Activated T-cell treated with anti-CD3 and anti-CD28 coated beads, Interleukin-2, amount 50 U/mL, for 72 hours (primary cell): ENCODE data around the gene DNAJC5. TPM values are rescaled to one million over a fixed set of nuclear protein-coding genes. Genes with fewer than 3 reads are reported as not detected.
A peak's percentile ranks its signal among the peaks of the same experiment; 100 is the strongest.
"Not testable (repeated sequence)": the region's sequence is repeated elsewhere in the genome, so short reads cannot be mapped to it uniquely, and the experiment has no call there.

Source experiments
- ATAC-seq, 2 donors: fragments of 150-1000 bp; cut with Tn5 transposase; replicated peaks in 1 of 2; 2 replicates each; pipeline ENCODE4 v1.10.0; 2021; ENCODE audit warnings: moderate library complexity in 2 of 2, mild to moderate bottlenecking in 1 of 2
- DNase-seq, 2 donors: peaks; one replicate each; pipeline ENCODE4 v3.0.0; 2021 to 2022; ENCODE audit warnings: mixed read lengths in 1 of 2
- H3K27ac Mint-ChIP-seq: one replicate; pipeline ENCODE4 v1.8.0; 2022; ENCODE audit warnings: mild to moderate bottlenecking, moderate library complexity, mixed read lengths
- H3K27me3 Mint-ChIP-seq: one replicate; pipeline ENCODE4 v1.8.0; 2022; ENCODE audit warnings: low read depth, mixed read lengths
- H3K36me3 Mint-ChIP-seq, 2 donors: one replicate each; pipeline ENCODE4 v1.8.0; 2022; ENCODE audit warnings: mixed read lengths in 2 of 2, mild to moderate bottlenecking in 1 of 2; ENCODE audit not compliant: insufficient read depth in 2 of 2
- H3K4me1 Mint-ChIP-seq: one replicate; pipeline ENCODE4 v1.8.0; 2022; ENCODE audit warnings: low read depth, mixed read lengths
- H3K4me3 Mint-ChIP-seq, 2 donors: one replicate each; pipeline ENCODE4 v1.8.0; 2022; ENCODE audit warnings: mild to moderate bottlenecking in 2 of 2, mixed read lengths in 2 of 2, moderate library complexity in 2 of 2
- H3K9me3 Mint-ChIP-seq, 2 donors: one replicate each; pipeline ENCODE4 v1.8.0; 2022; ENCODE audit warnings: mixed read lengths in 2 of 2
- total RNA-seq, 2 donors: library from RNA; stranded (reverse); gene quantifications; one replicate each; pipeline ENCODE4 v1.2.3, GENCODE V29; 2022

DNAJC5 gene
- total RNA-seq: 10 to 100 TPM; 37.6 to 40.5 TPM

GRCh38 chr20:63894358-63895201 is at the start of gene DNAJC5:
DNAJC5 (plus strand) TSS chr20:63895126; CDS start chr20:63928346, 33,220 bp downstream.
- peak; percentile 84 to 88 for ATAC-seq

GRCh38 chr20:63846128-63846771 is 48.7 kb upstream of the DNAJC5 start:
- Mint-ChIP-seq H3K27ac (no peak overlapping the region), H3K27me3 (peaks cover 57% of the 10 kb centered on the region), H3K4me1 (peaks cover 20% of the 10 kb centered on the region), H3K9me3 (no peaks in the 10 kb centered on the region), H3K4me3 (peak overlapping the region in 1 of 2 donors; percentile 13), H3K36me3 (no peaks in the 10 kb centered on the region)
- no peak for ATAC-seq
- no peak for DNase-seq

More at GRCh38 chr20:63894358-63895201, at the start of gene DNAJC5:
- Mint-ChIP-seq H3K27me3 (no peaks in the 10 kb centered on the region), H3K4me1 (peaks cover 45% of the 10 kb centered on the region), H3K9me3 (no peaks in the 10 kb centered on the region), H3K36me3 (peaks cover 4 to 5% of the 10 kb centered on the region in 2 donors), H3K4me3 (peak within 1 kb of the TSS; percentile 91 to 99), H3K27ac (peak within 1 kb of the TSS; percentile 99)
- peak; percentile 96 to 98 for DNase-seq

- H3K4me3 Mint-ChIP-seq: no peak overlapping the region
- DNase-seq: no peak
These were observed 48.1 kb upstream of the DNAJC5 start for GRCh38 chr20:63846888-63847236.

GRCh38 chr20:63847237-63848002 is 47.5 kb upstream of the DNAJC5 start:
- H3K9me3 Mint-ChIP-seq: no peaks in the 10 kb centered on the region
- no peak overlapping the region for H3K4me3 Mint-ChIP-seq
- no peaks in the 10 kb centered on the region for H3K36me3 Mint-ChIP-seq
- ATAC-seq (no peak), DNase-seq (no peak)
- peaks cover 29% of the 10 kb centered on the region for H3K4me1 Mint-ChIP-seq
- H3K27ac Mint-ChIP-seq: no peak overlapping the region
- H3K27me3 Mint-ChIP-seq: peaks cover 58% of the 10 kb centered on the region

More at GRCh38 chr20:63846888-63847236, 48.1 kb upstream of the DNAJC5 start:
- Mint-ChIP-seq H3K27ac (no peak overlapping the region), H3K4me1 (peaks cover 24% of the 10 kb centered on the region), H3K36me3 (no peaks in the 10 kb centered on the region), H3K9me3 (no peaks in the 10 kb centered on the region), H3K27me3 (peaks cover 60% of the 10 kb centered on the region)
- ATAC-seq: no peak

GRCh38 chr20:63848003-63848911 is 46.7 kb upstream of the DNAJC5 start:
- H3K27me3 Mint-ChIP-seq: peaks cover 54% of the 10 kb centered on the region
- no peak overlapping the region for H3K27ac Mint-ChIP-seq
- no peak for DNase-seq
- peaks cover 30% of the 10 kb centered on the region for H3K4me1 Mint-ChIP-seq
- H3K36me3 Mint-ChIP-seq: no peaks in the 10 kb centered on the region
- no peak for ATAC-seq
- H3K9me3 Mint-ChIP-seq: no peaks in the 10 kb centered on the region
- no peak overlapping the region for H3K4me3 Mint-ChIP-seq

- ATAC-seq (peak; percentile 89 to 93), DNase-seq (peak; percentile 65 to 76)
- H3K36me3 Mint-ChIP-seq: no peaks in the 10 kb centered on the region
- peaks cover 28% of the 10 kb centered on the region for H3K4me1 Mint-ChIP-seq
- peak overlapping the region; percentile 19 to 33 for H3K4me3 Mint-ChIP-seq
- peaks cover 30% of the 10 kb centered on the region for H3K27me3 Mint-ChIP-seq
- H3K9me3 Mint-ChIP-seq: no peaks in the 10 kb centered on the region
- no peak overlapping the region for H3K27ac Mint-ChIP-seq
These were observed 44.0 kb upstream of the DNAJC5 start for GRCh38 chr20:63850689-63851547.

GRCh38 chr20:63851548-63851943 is 43.4 kb upstream of the DNAJC5 start:
- Mint-ChIP-seq H3K27me3 (peaks cover 25% of the 10 kb centered on the region), H3K4me3 (peak overlapping the region in 1 of 2 donors; percentile 19), H3K4me1 (peaks cover 25% of the 10 kb centered on the region)
- DNase-seq, ATAC-seq, H3K36me3 Mint-ChIP-seq, H3K9me3 Mint-ChIP-seq, H3K27ac Mint-ChIP-seq: not testable (repeated sequence)

- H3K9me3 Mint-ChIP-seq, DNase-seq, H3K27ac Mint-ChIP-seq, ATAC-seq, H3K36me3 Mint-ChIP-seq, H3K4me3 Mint-ChIP-seq: not testable (repeated sequence)
- Mint-ChIP-seq H3K27me3 (peaks cover 25% of the 10 kb centered on the region), H3K4me1 (peaks cover 39% of the 10 kb centered on the region)
These were observed 41.2 kb upstream of the DNAJC5 start for GRCh38 chr20:63853733-63854068.

- ATAC-seq (no peak), DNase-seq (no peak)
- Mint-ChIP-seq H3K9me3 (no peaks in the 10 kb centered on the region), H3K4me1 (peaks cover 43% of the 10 kb centered on the region), H3K27me3 (peaks cover 25% of the 10 kb centered on the region), H3K36me3 (no peaks in the 10 kb centered on the region), H3K27ac (no peak overlapping the region), H3K4me3 (no peak overlapping the region)
These were observed 40.7 kb upstream of the DNAJC5 start for GRCh38 chr20:63854069-63854765.

GRCh38 chr20:63854766-63855362 is 40.1 kb upstream of the DNAJC5 start:
- Mint-ChIP-seq H3K27me3 (peaks cover 24% of the 10 kb centered on the region), H3K27ac (no peak overlapping the region), H3K4me1 (peaks cover 42% of the 10 kb centered on the region), H3K4me3 (no peak overlapping the region), H3K9me3 (no peaks in the 10 kb centered on the region), H3K36me3 (no peaks in the 10 kb centered on the region)
- DNase-seq: no peak
- ATAC-seq: no peak
